Activated T-cell treated with anti-CD3 and anti-CD28 coated beads, Interleukin-2, amount 50 U/mL, for 24 hours (primary cell): ENCODE data around the gene THOC2.
A peak's percentile ranks its signal among the peaks of the same experiment; 100 is the strongest.
"Not testable (repeated sequence)": the region's sequence is repeated elsewhere in the genome, so short reads cannot be mapped to it uniquely, and the experiment has no call there.

Experiments used
- DNase-seq: peaks from one replicate; pipeline ENCODE4 v3.0.0-alpha.2; 2020
- H3K27ac Mint-ChIP-seq: 2 replicates; pipeline ENCODE4 v1.8.0; 2020; ENCODE audit warnings: mild to moderate bottlenecking, mixed read lengths
- H3K27me3 Mint-ChIP-seq: 2 replicates; pipeline ENCODE4 v1.8.0; 2020; ENCODE audit warnings: mixed read lengths
- H3K36me3 Mint-ChIP-seq: 2 replicates; pipeline ENCODE4 v1.8.0; 2020; ENCODE audit warnings: low read depth, mixed read lengths
- H3K4me1 Mint-ChIP-seq: 2 replicates; pipeline ENCODE4 v1.8.0; 2020; ENCODE audit warnings: low read depth, mixed read lengths
- H3K4me3 Mint-ChIP-seq: 2 replicates; pipeline ENCODE4 v1.8.0; 2020; ENCODE audit warnings: mild to moderate bottlenecking, moderate library complexity, mixed read lengths
- H3K9me3 Mint-ChIP-seq: 2 replicates; pipeline ENCODE4 v1.8.0; 2020; ENCODE audit warnings: mixed read lengths

Gene THOC2

DNA sequence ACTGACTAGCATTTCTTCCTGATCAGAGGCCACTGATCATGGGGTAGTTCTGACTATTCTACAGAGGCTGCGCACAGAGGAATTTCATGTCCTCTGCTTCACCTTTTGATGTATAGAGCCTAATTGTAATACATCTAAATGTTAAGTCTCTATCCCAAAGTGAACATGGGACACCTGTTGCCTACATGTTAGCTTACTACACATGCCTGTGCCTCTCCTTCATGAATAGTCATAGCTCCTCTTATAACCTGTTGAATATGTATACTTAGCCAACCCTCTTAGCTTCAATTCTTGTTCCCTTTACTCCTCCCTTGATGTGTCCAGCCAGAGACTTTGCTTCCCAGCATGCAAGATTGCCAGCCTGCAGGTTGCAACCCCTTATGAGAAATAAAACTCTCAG, 9.6 kb upstream of the THOC2 start:
- H3K36me3 Mint-ChIP-seq = no peaks in the 10 kb centered on the region
- no peak overlapping the region for H3K27ac Mint-ChIP-seq
- H3K9me3 Mint-ChIP-seq = no peaks in the 10 kb centered on the region
- H3K4me1 Mint-ChIP-seq = peaks cover 2% of the 10 kb centered on the region
- no peaks in the 10 kb centered on the region for H3K27me3 Mint-ChIP-seq
- DNase-seq = no peak
- no peak overlapping the region for H3K4me3 Mint-ChIP-seq

DNA sequence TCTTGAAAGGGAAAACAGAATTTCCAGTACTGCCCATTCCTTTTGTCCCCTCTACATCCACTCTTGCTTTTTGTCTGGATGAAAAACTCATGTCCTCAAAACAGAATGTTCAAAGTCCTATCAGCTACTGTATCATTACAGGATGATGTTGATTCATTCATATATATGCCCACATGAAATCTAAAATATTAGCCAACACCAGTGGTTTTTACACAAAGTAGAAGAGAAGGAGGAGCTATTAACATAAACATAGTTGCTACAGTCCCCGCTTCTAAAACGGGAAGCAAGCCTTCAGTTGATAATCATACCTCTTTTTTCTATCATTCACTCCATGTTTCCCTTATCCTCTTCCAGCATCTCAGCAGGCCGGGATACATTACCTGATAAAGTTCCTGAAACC, 7.7 kb upstream of the THOC2 start:
- Mint-ChIP-seq H3K4me3 (no peak overlapping the region), H3K27ac (no peak overlapping the region), H3K36me3 (no peaks in the 10 kb centered on the region), H3K27me3 (no peaks in the 10 kb centered on the region), H3K9me3 (no peaks in the 10 kb centered on the region), H3K4me1 (peaks cover 2% of the 10 kb centered on the region)
- no peak for DNase-seq

DNA sequence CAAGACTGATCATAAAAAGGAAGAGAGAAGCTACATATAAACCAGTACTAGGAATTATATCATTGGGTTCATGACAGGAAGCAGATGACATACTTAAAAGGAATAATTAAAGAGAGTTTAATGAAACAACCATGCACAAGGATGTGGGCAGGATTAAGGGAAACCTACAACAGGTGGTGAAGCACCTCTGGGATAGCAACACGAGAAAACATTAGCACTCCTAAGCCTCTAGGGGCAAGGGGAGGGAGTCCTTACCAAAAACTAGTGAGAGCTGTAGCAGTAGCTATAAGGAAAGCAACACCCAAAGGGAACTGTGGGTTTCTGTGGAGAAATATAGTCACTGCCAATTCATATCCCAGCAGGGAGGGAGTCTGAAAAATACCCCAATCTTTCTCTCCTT, 7.2 kb upstream of the THOC2 start:
- DNase-seq = no peak
- no peaks in the 10 kb centered on the region for H3K36me3 Mint-ChIP-seq
- H3K4me3 Mint-ChIP-seq = no peak overlapping the region
- H3K4me1 Mint-ChIP-seq = peaks cover 2% of the 10 kb centered on the region
- H3K27ac Mint-ChIP-seq = no peak overlapping the region
- H3K9me3 Mint-ChIP-seq = no peaks in the 10 kb centered on the region
- H3K27me3 Mint-ChIP-seq = no peaks in the 10 kb centered on the region

DNA sequence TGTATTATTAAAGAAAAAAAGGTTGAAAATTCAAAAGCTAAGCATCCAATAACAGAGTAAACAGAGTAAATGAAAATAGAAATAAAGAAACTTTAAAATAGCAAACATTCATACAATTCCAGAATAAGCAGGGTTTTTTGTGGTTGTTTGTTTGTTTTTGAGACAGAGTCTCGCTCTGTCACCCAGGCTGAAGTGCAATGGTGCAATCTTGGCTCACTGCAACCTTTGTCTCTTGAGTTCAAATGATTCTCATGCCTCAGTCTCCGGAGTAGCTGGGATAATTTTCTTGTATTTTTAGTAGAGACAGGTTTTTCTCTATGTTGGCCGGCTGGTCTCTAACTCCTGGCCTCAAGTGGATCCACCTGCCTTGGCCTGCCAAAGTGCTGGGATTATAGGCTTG, 6.6 kb upstream of the THOC2 start:
- no peaks in the 10 kb centered on the region for H3K9me3 Mint-ChIP-seq
- H3K27me3 Mint-ChIP-seq = no peaks in the 10 kb centered on the region
- no peak overlapping the region for H3K27ac Mint-ChIP-seq

DNA sequence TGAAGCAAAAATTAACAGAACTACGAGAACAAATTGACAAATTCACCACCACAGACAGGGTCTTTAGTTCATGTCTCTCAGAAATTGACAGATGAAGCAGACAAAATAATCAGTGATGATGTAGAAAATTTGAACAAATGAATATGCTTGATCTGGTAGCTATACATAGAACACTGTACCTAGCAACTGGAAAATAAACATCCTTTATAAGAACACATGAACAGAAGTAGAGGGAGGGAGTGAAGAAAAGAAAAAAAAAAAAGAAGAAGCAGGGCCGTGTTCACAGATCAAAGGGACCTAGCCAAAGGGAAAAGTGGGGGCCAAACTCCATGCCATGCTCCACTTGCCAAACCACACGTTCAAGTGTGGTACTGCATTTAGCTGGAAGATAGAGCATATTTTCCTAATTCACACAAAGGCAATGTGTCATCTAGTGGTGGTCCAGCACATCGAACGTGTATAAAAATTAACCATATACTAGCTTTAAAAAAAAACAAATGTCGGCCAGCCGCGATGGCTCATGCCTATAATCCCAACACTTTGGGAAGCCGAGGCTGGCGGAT, 5.6 kb upstream of the THOC2 start:
- Mint-ChIP-seq H3K36me3 (no peaks in the 10 kb centered on the region), H3K4me1 (peaks cover 2% of the 10 kb centered on the region), H3K27ac (no peak overlapping the region), H3K9me3 (no peaks in the 10 kb centered on the region), H3K27me3 (no peaks in the 10 kb centered on the region), H3K4me3 (no peak overlapping the region)
- DNase-seq = no peak

More for the DNA sequence above, 6.6 kb upstream of the THOC2 start:
- DNase-seq = no peak
- peaks cover 2% of the 10 kb centered on the region for H3K4me1 Mint-ChIP-seq
- H3K36me3 Mint-ChIP-seq = no peaks in the 10 kb centered on the region
- no peak overlapping the region for H3K4me3 Mint-ChIP-seq

DNA sequence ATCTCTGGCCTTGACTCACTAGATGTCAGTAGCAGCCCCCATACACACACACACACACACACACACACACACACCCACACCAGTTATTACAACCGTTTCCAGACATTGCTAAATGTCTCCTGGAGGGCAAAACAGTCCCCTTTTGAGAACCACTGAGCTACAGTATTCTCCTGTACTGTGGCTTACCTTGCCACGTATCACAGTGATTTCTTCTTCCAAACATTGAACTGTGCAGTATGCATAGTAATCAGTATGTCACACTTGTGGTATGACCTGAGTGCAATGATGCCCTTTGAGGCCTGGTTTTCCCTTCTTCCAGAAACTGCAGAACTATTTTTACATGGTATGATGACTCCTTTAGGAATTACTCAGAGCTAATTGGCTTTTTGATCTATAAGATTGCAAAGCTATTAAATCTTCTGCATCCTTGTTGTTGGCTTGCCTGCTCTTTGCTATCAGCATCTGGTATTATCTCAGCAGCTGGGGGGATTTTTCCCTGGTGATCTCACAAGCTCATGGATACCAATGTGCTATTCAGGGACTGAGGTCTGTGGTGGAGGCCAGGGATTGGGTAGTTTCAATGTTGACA, 3.6 kb upstream of the THOC2 start:
- DNase-seq = no peak
- no peaks in the 10 kb centered on the region for H3K9me3 Mint-ChIP-seq
- H3K27ac Mint-ChIP-seq = no peak overlapping the region

DNA sequence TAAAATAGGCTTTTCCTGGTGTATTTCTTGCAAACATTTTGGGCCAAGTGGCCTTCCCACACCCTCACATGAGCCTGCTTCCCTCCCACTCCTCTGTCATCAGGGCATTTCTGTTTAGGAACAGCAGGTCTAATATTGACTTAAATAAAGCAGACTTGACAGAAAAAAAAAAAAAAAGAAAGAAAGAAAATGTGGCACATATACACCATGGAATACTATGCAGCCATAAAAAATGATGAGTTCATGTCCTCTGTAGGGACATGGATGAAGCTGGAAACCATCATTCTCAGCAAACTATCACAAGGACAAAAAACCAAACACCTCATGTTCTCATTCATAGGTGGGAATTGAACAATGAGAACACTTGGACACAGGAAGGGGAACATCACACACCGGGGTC, 2.3 kb upstream of the THOC2 start:
- not testable (repeated sequence) for H3K27me3 Mint-ChIP-seq, H3K4me3 Mint-ChIP-seq, DNase-seq, H3K27ac Mint-ChIP-seq, H3K9me3 Mint-ChIP-seq
- Mint-ChIP-seq H3K4me1 (peaks cover 13% of the 10 kb centered on the region), H3K36me3 (peaks cover 25% of the 10 kb centered on the region)

More for the DNA sequence above, 3.6 kb upstream of the THOC2 start:
- Mint-ChIP-seq H3K27me3 (peaks cover 5% of the 10 kb centered on the region), H3K36me3 (peaks cover 14% of the 10 kb centered on the region), H3K4me1 (peaks cover 4% of the 10 kb centered on the region), H3K4me3 (no peak overlapping the region)

DNA sequence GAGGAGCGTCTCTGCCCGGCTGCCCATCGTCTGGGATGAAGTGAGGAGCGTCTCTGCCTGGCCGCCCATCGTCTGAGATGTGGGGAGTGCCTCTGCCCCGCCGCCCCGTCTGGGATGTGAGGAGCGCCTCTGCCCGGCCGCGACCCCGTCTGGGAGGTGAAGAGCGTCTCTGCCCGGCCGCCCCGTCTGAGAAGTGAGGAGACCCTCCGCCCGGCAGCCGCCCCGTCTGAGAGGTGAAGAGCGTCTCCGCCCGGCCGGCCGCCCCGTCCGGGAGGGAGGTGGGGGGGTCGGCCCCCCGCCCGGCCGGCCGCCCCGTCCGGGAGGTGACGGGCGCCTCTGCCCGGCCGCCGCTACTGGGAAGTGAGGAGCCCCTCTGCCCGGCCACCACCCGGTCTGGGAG, 1.2 kb upstream of the THOC2 start:
- Mint-ChIP-seq H3K4me1 (peaks cover 21% of the 10 kb centered on the region), H3K36me3 (peaks cover 31% of the 10 kb centered on the region)
- not testable (repeated sequence) for H3K27me3 Mint-ChIP-seq, H3K27ac Mint-ChIP-seq, DNase-seq, H3K4me3 Mint-ChIP-seq, H3K9me3 Mint-ChIP-seq

DNA sequence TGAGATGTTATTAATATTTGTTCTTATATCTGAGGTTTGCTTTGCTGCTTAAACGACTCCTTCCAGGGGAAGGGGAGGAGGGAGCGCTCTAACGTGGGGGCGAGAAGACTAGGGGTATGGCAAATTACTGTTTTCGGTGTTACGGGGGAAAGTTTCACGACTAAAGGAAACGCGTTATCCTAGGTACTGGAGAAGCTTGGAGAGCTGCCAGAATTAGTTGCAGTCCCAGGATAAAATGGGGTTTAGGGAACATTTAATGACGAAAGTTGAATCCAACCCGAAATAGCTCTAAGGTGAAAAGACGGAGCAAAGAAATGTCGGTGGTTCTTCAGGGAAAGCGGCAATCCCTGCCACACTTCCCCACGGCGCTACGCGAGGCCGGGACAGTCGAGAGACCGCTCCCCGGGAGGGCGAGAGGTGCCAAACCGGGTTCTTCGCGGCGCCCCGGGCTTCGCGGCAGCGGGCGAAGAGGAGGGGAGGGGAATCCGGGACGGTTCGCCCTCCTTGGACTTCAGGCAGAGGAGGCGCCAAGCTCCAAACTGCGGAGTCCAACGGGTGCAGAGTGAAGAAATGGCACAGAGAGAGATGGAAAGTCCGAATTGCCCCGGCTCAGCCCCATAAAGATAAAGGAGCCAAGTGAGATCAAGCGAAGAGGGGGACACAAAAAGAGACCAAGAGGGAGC, 724 bp downstream of the THOC2 start:
- peak overlapping the region; percentile 93 for H3K4me3 Mint-ChIP-seq
- H3K27me3 Mint-ChIP-seq = peaks cover 5% of the 10 kb centered on the region
- DNase-seq = no peak
- peaks cover 33% of the 10 kb centered on the region for H3K4me1 Mint-ChIP-seq
- peak overlapping the region; percentile 94 for H3K27ac Mint-ChIP-seq
- H3K9me3 Mint-ChIP-seq = no peaks in the 10 kb centered on the region
- peaks cover 31% of the 10 kb centered on the region for H3K36me3 Mint-ChIP-seq

DNA sequence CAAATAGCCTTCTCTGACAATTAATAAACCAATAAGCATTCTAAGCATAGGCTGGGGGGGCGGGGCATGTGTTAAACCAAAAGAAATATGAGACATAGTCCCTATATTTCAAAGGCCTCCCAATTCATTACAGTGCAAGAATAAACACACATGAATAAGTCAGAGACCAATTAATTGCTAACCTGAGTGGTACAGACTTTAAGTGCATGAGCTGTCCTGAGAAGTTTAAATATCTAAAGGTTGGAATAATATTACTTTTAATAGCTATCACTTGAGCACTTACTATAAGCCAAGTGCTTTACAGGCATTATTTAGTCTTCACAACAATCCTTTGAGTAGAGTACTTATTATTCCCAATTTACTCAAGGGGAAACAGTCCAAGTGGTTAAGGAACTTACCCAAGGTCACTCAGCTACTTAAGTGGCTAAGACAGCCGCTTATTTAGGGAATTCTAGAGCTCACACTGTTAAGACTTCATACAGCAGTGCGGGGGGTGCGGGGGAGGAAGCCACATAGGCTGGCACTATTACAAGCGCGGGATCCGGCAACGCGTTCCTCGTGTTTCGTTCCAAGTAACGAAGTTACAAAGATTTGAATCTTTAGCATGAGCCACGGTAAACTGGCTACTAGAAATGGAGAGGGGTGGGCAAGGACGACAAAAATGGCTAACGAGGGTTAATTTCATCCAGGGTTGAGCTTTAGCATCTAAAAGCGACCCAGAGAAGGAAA, 1.4 kb downstream of the THOC2 start:
- DNase-seq = peak; percentile 31
- H3K27ac Mint-ChIP-seq = peak overlapping the region; percentile 94
- H3K4me1 Mint-ChIP-seq = peaks cover 34% of the 10 kb centered on the region
- H3K36me3 Mint-ChIP-seq = peaks cover 31% of the 10 kb centered on the region
- peak overlapping the region; percentile 93 for H3K4me3 Mint-ChIP-seq
- no peaks in the 10 kb centered on the region for H3K9me3 Mint-ChIP-seq
- H3K27me3 Mint-ChIP-seq = peaks cover 5% of the 10 kb centered on the region

DNA sequence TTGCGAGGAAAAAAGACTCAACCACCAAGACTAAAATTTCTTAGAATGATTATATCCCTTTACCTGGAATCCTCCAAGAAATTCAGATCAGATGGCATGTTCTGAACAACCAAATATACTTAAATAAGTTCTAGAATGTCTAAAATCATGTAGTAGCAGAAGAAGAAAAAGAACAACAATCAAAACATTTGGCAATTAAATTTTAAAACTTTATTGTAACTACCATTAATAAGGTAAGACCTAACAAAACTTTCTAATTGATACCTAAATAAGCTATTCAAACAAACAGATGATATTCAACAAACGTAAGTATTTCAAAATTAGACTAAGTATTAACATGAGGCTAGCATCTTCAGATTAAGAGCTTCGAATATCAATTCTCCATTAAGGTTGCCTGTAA, 4.3 kb downstream of the THOC2 start:
- Mint-ChIP-seq H3K4me1 (peaks cover 37% of the 10 kb centered on the region), H3K9me3 (no peaks in the 10 kb centered on the region), H3K27ac (peak overlapping the region; percentile 50), H3K4me3 (peak overlapping the region; percentile 33), H3K27me3 (peaks cover 5% of the 10 kb centered on the region), H3K36me3 (peaks cover 43% of the 10 kb centered on the region)
- DNase-seq = no peak

DNA sequence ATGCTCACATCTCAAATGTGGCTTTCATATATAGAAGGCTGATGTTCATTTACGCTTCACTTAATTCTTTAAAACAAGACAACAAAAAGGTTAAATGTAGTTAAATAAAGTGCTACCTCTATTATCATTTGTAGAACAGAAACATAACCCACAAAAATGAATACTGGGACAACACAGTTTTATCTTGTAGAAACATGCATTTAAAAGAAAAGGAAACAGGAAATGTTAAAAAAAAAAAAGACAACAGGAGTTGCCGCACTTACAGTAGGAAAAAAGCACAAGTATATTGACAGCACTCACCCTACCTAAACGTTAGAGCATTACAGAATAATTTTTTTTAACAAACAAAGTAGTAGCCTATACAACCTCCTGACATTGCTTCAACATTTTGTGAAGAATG, 4.8 kb downstream of the THOC2 start:
- Mint-ChIP-seq H3K4me3 (peak overlapping the region; percentile 33), H3K27ac (peak overlapping the region; percentile 50), H3K9me3 (no peaks in the 10 kb centered on the region), H3K36me3 (peaks cover 44% of the 10 kb centered on the region), H3K27me3 (peaks cover 5% of the 10 kb centered on the region), H3K4me1 (peaks cover 37% of the 10 kb centered on the region)
- no peak for DNase-seq

DNA sequence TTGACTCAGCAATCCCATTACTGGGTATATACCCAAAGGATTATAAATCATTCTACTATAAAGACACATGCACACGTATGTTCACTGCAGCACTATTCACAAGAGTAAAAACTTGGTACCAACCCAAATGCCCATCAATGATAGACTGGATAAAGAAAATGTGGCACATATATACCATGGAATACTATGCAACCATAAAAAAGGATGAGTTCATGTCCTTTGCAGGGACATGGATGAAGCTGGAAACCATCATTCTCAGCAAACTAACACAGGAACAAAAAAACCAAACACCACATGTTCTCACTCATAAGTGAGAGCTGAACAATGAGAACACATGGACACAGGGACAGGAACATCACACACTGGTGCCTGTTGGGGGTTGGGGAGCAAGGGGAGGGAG, 10.7 kb downstream of the THOC2 start:
- not testable (repeated sequence) for H3K9me3 Mint-ChIP-seq, H3K4me3 Mint-ChIP-seq, H3K27me3 Mint-ChIP-seq, DNase-seq, H3K27ac Mint-ChIP-seq
- Mint-ChIP-seq H3K4me1 (peaks cover 25% of the 10 kb centered on the region), H3K36me3 (peaks cover 24% of the 10 kb centered on the region)

DNA sequence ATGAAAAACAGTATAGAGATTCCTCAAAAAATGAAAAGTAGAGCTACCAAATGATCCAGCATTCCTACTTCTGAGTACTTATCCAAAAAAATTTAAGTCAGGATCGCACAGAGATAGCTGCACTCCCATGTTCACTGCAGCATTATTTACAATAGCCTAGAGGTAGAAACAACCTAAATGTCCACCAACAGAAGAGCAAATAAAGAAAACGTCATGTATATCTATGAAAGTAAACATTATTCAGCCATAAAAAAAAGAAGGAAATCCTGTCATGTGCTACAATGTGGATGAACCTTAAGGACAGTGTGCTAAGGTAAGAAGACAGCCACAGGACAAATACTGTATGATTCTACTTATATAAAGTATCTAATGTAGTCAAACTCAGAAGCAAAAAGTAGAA, 12.4 kb downstream of the THOC2 start:
- Mint-ChIP-seq H3K27me3 (no peaks in the 10 kb centered on the region), H3K4me3 (no peak overlapping the region), H3K9me3 (no peaks in the 10 kb centered on the region), H3K36me3 (peaks cover 28% of the 10 kb centered on the region), H3K27ac (no peak overlapping the region), H3K4me1 (peaks cover 28% of the 10 kb centered on the region)
- no peak for DNase-seq

DNA sequence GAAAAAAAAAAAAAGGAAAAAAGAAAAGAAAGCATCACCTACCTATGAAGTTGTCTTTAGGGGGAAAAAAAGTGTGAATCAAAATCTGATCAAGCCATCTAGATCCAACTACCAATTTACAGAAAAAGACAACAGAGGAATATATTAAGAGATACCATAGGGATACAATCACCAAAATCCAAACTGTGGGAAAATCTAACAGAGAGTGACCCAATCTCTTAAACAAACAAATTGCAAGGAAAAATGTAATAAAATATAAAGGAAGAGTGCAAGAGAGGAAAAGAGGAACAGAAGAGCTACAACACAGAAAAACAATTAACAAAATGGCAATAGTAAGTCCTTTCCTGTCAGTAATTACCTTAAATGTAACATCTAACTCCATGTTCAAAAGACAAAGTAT, 19.0 kb downstream of the THOC2 start:
- Mint-ChIP-seq H3K9me3 (no peaks in the 10 kb centered on the region), H3K4me3 (no peak overlapping the region), H3K27me3 (no peaks in the 10 kb centered on the region), H3K27ac (no peak overlapping the region), H3K4me1 (peaks cover 21% of the 10 kb centered on the region), H3K36me3 (peaks cover 24% of the 10 kb centered on the region)
- no peak for DNase-seq
